ENCODE measurements around the gene TNFRSF13B.
"Not testable (repeated sequence)": the region's sequence is repeated elsewhere in the genome, so short reads cannot be mapped to it uniquely, and the experiment has no call there.

The TNFRSF13B gene

GRCh38 chr17:17001076-17001777, 29.3 kb upstream of the TNFRSF13B start:
- TF ChIP-seq EZH2 (IDR thresholded peaks at IDR 0.05; ENCODE audit: borderline replicate concordance, low read depth, low read length, severe bottlenecking): no peak
- no peak for TF ChIP-seq CTCF (IDR thresholded peaks at IDR 0.05; ENCODE audit: borderline replicate concordance, extremely low read depth, low read length, poor library complexity, severe bottlenecking)
- Histone ChIP-seq H3K27me3 (ENCODE audit: insufficient read depth, low read length, poor library complexity) (no peaks in the 10 kb centered on the region), H3K79me2 (ENCODE audit: insufficient read depth, low read length) (no peaks in the 10 kb centered on the region), H3K4me3 (ENCODE audit: low read depth in 1 of 2, low read length in 2 of 2) (no peak overlapping the region), H4K20me1 (ENCODE audit: insufficient read depth, low read length) (no peaks in the 10 kb centered on the region), H3K9me3 (ENCODE audit: insufficient read depth, low read length, severe bottlenecking) (no peaks in the 10 kb centered on the region), H3K9ac (ENCODE audit: low read depth, low read length) (peak overlapping the region; percentile 0; the same call in 1 of the 2 replicates), H2AFZ (ENCODE audit: low read depth, low read length) (no peak overlapping the region; the same call in 1 of the 2 replicates), H3K4me1 (ENCODE audit: insufficient read depth, low read length) (peaks cover 10% of the 10 kb centered on the region), H3K27ac (ENCODE audit: low read length) (no peak overlapping the region), H3K36me3 (ENCODE audit: insufficient read depth, low read length) (no peaks in the 10 kb centered on the region), H3K4me2 (ENCODE audit: insufficient read depth, low read length) (peak overlapping the region; percentile 52; the same call in 1 of the 2 replicates)
- DNase-seq (no peak), ATAC-seq (ENCODE audit: insufficient read depth, low read depth) (peak; percentile 46)

- Histone ChIP-seq H3K36me3 (ENCODE audit: insufficient read depth, low read length) (no peaks in the 10 kb centered on the region), H3K27me3 (ENCODE audit: insufficient read depth, low read length, poor library complexity) (no peaks in the 10 kb centered on the region), H3K4me1 (ENCODE audit: insufficient read depth, low read length) (peaks cover 10% of the 10 kb centered on the region), H3K4me3 (ENCODE audit: low read depth in 1 of 2, low read length in 2 of 2) (no peak overlapping the region), H3K27ac (ENCODE audit: low read length) (no peak overlapping the region), H3K9me3 (ENCODE audit: insufficient read depth, low read length, severe bottlenecking) (no peaks in the 10 kb centered on the region), H4K20me1 (ENCODE audit: insufficient read depth, low read length) (no peaks in the 10 kb centered on the region), H3K79me2 (ENCODE audit: insufficient read depth, low read length) (no peaks in the 10 kb centered on the region), H2AFZ (ENCODE audit: low read depth, low read length) (no peak overlapping the region), H3K4me2 (ENCODE audit: insufficient read depth, low read length) (no peak overlapping the region), H3K9ac (ENCODE audit: low read depth, low read length) (no peak overlapping the region)
- no peak for TF ChIP-seq EZH2 (IDR thresholded peaks at IDR 0.05; ENCODE audit: borderline replicate concordance, low read depth, low read length, severe bottlenecking)
- TF ChIP-seq CTCF (IDR thresholded peaks at IDR 0.05; ENCODE audit: borderline replicate concordance, extremely low read depth, low read length, poor library complexity, severe bottlenecking): no peak
- DNase-seq: no peak
- no peak for ATAC-seq (ENCODE audit: insufficient read depth, low read depth)
Observed at GRCh38 chr17:16999931-17000625, 28.2 kb upstream of the TNFRSF13B start.

- Histone ChIP-seq H4K20me1 (ENCODE audit: insufficient read depth, low read length) (no peaks in the 10 kb centered on the region), H3K9me3 (ENCODE audit: insufficient read depth, low read length, severe bottlenecking) (no peaks in the 10 kb centered on the region), H2AFZ (ENCODE audit: low read depth, low read length) (no peak overlapping the region), H3K36me3 (ENCODE audit: insufficient read depth, low read length) (no peaks in the 10 kb centered on the region), H3K4me3 (ENCODE audit: low read depth in 1 of 2, low read length in 2 of 2) (no peak overlapping the region), H3K79me2 (ENCODE audit: insufficient read depth, low read length) (no peaks in the 10 kb centered on the region), H3K27ac (ENCODE audit: low read length) (no peak overlapping the region), H3K4me2 (ENCODE audit: insufficient read depth, low read length) (no peak overlapping the region), H3K9ac (ENCODE audit: low read depth, low read length) (no peak overlapping the region), H3K4me1 (ENCODE audit: insufficient read depth, low read length) (peaks cover 10% of the 10 kb centered on the region), H3K27me3 (ENCODE audit: insufficient read depth, low read length, poor library complexity) (no peaks in the 10 kb centered on the region)
- TF ChIP-seq EZH2 (IDR thresholded peaks at IDR 0.05; ENCODE audit: borderline replicate concordance, low read depth, low read length, severe bottlenecking) (no peak), CTCF (IDR thresholded peaks at IDR 0.05; ENCODE audit: borderline replicate concordance, extremely low read depth, low read length, poor library complexity, severe bottlenecking) (peak; percentile 56)
- ATAC-seq (ENCODE audit: insufficient read depth, low read depth) (0 out of 3 replicates have a peak, but pooled peaks have one; percentile 30), DNase-seq (peak; percentile 36)
Observed at GRCh38 chr17:16997514-16998429, 25.9 kb upstream of the TNFRSF13B start.

GRCh38 chr17:16996726-16997125, 24.8 kb upstream of the TNFRSF13B start:
- not testable (repeated sequence) for H4K20me1 ChIP-seq (ENCODE audit: insufficient read depth, low read length); H3K27me3 ChIP-seq (ENCODE audit: insufficient read depth, low read length, poor library complexity)

More at GRCh38 chr17:16996726-16997125, 24.8 kb upstream of the TNFRSF13B start:
- H3K4me3 ChIP-seq (ENCODE audit: low read depth in 1 of 2, low read length in 2 of 2); H3K27ac ChIP-seq (ENCODE audit: low read length); ATAC-seq (ENCODE audit: insufficient read depth, low read depth); H3K4me1 ChIP-seq (ENCODE audit: insufficient read depth, low read length); H2AFZ ChIP-seq (ENCODE audit: low read depth, low read length); H3K9ac ChIP-seq (ENCODE audit: low read depth, low read length); DNase-seq; H3K9me3 ChIP-seq (ENCODE audit: insufficient read depth, low read length, severe bottlenecking); H3K79me2 ChIP-seq (ENCODE audit: insufficient read depth, low read length); H3K36me3 ChIP-seq (ENCODE audit: insufficient read depth, low read length); H3K4me2 ChIP-seq (ENCODE audit: insufficient read depth, low read length): not testable (repeated sequence)

Data from DND-41 (cell line).